HepG2 (cell line): ENCODE data around the gene GFRA1. TPM values are rescaled to one million over a fixed set of nuclear protein-coding genes. Genes with fewer than 3 reads are reported as not detected.

Experiments
- ATF1 ChIP-seq: IDR thresholded peaks from 2 replicates; pipeline ENCODE4 v1.6.1; 2016; ENCODE audit warnings: mild to moderate bottlenecking, control low read depth
- ISL2 ChIP-seq: sonication (generic); formaldehyde crosslinking; IDR thresholded peaks from 2 replicates; pipeline ENCODE4 v1.5.0; 2020; ENCODE audit warnings: missing genetic modification reagents
- KLF9 ChIP-seq: IDR thresholded peaks from 2 replicates; pipeline ENCODE4 v1.6.1; 2016; ENCODE audit warnings: low read depth
- NBN ChIP-seq: fragments of 450-650 bp; conservative IDR thresholded peaks from 2 replicates; pipeline ENCODE4 v1.6.1; 2017
- RFX5 ChIP-seq: IDR thresholded peaks from 2 replicates; pipeline ENCODE4 v1.6.1; 2011; ENCODE audit warnings: low read depth, low read length, improper control_type of control experiment
- SMAD3 ChIP-seq: sonication (generic); formaldehyde crosslinking; IDR thresholded peaks from 2 replicates; pipeline ENCODE4 v1.4.0; 2020; ENCODE audit warnings: missing genetic modification reagents
- SOX13 ChIP-seq, 3 experiments: fragments of 450-650 bp in 1 of 3; sonication (generic) in 1 of 3; formaldehyde crosslinking in 1 of 3; IDR thresholded peaks in 2 of 3; conservative IDR thresholded peaks in 1 of 3; 2 replicates each; pipeline versions ENCODE4 v1.5.0 to v1.6.1; 2016 to 2020; ENCODE audit warnings: antibody characterized with exemption in 1 of 3, mild to moderate bottlenecking in 1 of 3, missing compliant biosample characterization in 1 of 3, missing genetic modification reagents in 1 of 3, moderate library complexity in 1 of 3
- YEATS2 ChIP-seq: sonication (generic); formaldehyde crosslinking; IDR thresholded peaks from 2 replicates; pipeline ENCODE4 v1.4.0; 2020; ENCODE audit warnings: missing genetic modification reagents, borderline replicate concordance
- ZNF30 ChIP-seq: sonication (generic); formaldehyde crosslinking; IDR thresholded peaks from 2 replicates; pipeline ENCODE4 v1.5.0; 2020; ENCODE audit warnings: mild to moderate bottlenecking, missing genetic modification reagents
- ZNF724P ChIP-seq: sonication (generic); formaldehyde crosslinking; IDR thresholded peaks from 2 replicates; pipeline ENCODE4 v1.8.0; 2022; ENCODE audit warnings: missing genetic modification reagents, borderline replicate concordance
- polyA plus RNA-seq, 8 experiments: library from polyadenylated mRNA; depleted of rRNA in 3 of 8; stranded (reverse) in 7 of 8; unstranded in 1 of 8; fragments of >200 nt; fragmentation: Illumina TruSeq in 4 of 8; extraction: Trizol in 4 of 8; gene quantifications; 2 replicates each; pipeline versions ENCODE4 v1.2.1 to v1.2.3, GENCODE V29; 2011 to 2016; ENCODE audit warnings: low read depth in 4 of 8, missing spikeins in 1 of 8, mixed read lengths in 1 of 8; ENCODE audit not compliant: insufficient read depth in 1 of 8
- total RNA-seq, 5 experiments: library from RNA; depleted of rRNA; stranded (reverse); fragments of >200 nt; fragmentation: Illumina TruSeq; extraction: Trizol; gene quantifications; 2 replicates each; pipeline ENCODE4 v1.2.3, GENCODE V29; 2016; ENCODE audit warnings: low read depth in 1 of 5
- TF ChIP-seq, protein P1 (sequence below), 2 experiments: fragments of 450-650 bp in 1 of 2; sonication (generic) in 1 of 2; formaldehyde crosslinking in 1 of 2; IDR thresholded peaks; 2 replicates each; pipeline versions ENCODE4 v1.6.1 to v1.8.0; 2016 to 2022; ENCODE audit warnings: antibody characterized with exemption in 1 of 2, mild to moderate bottlenecking in 1 of 2, missing genetic modification reagents in 1 of 2
- TF ChIP-seq, protein P2 (sequence below): sonication (generic); formaldehyde crosslinking; IDR thresholded peaks from 2 replicates; pipeline ENCODE4 v1.4.0; 2020; ENCODE audit warnings: missing genetic modification reagents
- TF ChIP-seq, protein P3 (sequence below): sonication (generic); formaldehyde crosslinking; IDR thresholded peaks from 2 replicates; pipeline ENCODE4 v1.9.0; 2022; ENCODE audit warnings: missing genetic modification reagents, mild to moderate bottlenecking, borderline replicate concordance

Gene GFRA1
- total and polyA plus RNA-seq, 2 of the 13 experiments (the other 11 are each of a cell fraction or from before 2014, with no cell fraction given): not detected

DNA sequence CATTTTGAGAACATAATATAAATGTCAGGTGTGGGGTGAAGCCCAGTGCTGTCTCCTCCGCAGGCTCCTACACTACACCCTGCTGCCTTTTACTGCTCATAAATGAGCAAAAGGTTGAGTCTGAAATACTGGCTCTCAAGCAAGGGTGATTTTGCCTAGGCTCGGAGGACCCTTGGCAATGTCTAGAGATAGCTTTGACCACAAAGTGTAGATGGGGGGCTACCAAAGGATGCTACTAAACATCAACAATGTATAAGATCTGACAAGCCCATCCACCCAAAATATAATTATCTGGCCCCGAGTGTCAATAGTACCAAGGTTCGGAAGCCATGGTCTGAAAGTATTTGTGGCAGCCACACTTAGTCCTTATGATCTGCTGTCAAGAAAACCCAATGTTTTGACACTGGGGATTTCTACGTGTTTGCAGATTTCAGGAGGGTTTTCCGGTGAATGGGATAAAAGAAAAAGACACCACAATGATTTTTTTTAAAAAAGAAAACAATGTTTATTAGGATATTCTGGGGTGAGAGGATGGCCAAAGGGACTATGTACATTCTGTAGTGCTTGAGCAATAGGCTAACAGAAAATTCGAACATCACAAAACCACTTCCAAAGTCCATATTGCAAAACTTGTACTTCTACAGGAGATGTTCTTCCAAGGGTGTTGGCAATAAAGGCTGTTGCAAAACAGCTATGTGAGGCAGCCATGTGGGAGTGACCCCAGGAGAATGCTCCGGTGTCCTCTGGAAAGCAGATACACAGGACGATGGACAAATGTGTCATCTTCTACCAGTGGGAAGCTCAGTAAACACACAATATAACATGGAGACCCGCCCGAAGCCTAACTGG, 216.3 kb downstream of the GFRA1 start (continued):
- TF ChIP-seq, protein P1, sequence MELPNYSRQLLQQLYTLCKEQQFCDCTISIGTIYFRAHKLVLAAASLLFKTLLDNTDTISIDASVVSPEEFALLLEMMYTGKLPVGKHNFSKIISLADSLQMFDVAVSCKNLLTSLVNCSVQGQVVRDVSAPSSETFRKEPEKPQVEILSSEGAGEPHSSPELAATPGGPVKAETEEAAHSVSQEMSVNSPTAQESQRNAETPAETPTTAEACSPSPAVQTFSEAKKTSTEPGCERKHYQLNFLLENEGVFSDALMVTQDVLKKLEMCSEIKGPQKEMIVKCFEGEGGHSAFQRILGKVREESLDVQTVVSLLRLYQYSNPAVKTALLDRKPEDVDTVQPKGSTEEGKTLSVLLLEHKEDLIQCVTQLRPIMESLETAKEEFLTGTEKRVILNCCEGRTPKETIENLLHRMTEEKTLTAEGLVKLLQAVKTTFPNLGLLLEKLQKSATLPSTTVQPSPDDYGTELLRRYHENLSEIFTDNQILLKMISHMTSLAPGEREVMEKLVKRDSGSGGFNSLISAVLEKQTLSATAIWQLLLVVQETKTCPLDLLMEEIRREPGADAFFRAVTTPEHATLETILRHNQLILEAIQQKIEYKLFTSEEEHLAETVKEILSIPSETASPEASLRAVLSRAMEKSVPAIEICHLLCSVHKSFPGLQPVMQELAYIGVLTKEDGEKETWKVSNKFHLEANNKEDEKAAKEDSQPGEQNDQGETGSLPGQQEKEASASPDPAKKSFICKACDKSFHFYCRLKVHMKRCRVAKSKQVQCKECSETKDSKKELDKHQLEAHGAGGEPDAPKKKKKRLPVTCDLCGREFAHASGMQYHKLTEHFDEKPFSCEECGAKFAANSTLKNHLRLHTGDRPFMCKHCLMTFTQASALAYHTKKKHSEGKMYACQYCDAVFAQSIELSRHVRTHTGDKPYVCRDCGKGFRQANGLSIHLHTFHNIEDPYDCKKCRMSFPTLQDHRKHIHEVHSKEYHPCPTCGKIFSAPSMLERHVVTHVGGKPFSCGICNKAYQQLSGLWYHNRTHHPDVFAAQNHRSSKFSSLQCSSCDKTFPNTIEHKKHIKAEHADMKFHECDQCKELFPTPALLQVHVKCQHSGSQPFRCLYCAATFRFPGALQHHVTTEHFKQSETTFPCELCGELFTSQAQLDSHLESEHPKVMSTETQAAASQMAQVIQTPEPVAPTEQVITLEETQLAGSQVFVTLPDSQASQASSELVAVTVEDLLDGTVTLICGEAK (IDR thresholded peaks at IDR 0.05): peak; percentile 37
- TF ChIP-seq, protein P1 (CRISPR knock-in tag; IDR thresholded peaks at IDR 0.05): peak; percentile 98
- TF ChIP-seq YEATS2 (CRISPR knock-in tag) (peak; percentile 66; the same call in 1 of the 2 replicates), ZNF724P (CRISPR knock-in tag) (peak; percentile 22; the same call in 1 of the 2 replicates), ZNF30 (CRISPR knock-in tag) (no peak), KLF9 (CRISPR knock-in tag) (no peak), NBN (no peak), SOX13 (IDR thresholded peaks at IDR 0.05) (peak; percentile 96), SOX13 (CRISPR knock-in tag; conservative IDR thresholded peaks at IDR 0.05 in 1 of 2, IDR thresholded peaks at IDR 0.05 in 1 of 2) (peak in 1 of 2 experiments; percentile 98; a peak in 2 of 4 replicates), ATF1 (CRISPR knock-in tag) (peak; percentile 67), ISL2 (CRISPR knock-in tag) (peak; percentile 88), RFX5 (no peak), SMAD3 (peak; percentile 98)
- TF ChIP-seq, protein P2, sequence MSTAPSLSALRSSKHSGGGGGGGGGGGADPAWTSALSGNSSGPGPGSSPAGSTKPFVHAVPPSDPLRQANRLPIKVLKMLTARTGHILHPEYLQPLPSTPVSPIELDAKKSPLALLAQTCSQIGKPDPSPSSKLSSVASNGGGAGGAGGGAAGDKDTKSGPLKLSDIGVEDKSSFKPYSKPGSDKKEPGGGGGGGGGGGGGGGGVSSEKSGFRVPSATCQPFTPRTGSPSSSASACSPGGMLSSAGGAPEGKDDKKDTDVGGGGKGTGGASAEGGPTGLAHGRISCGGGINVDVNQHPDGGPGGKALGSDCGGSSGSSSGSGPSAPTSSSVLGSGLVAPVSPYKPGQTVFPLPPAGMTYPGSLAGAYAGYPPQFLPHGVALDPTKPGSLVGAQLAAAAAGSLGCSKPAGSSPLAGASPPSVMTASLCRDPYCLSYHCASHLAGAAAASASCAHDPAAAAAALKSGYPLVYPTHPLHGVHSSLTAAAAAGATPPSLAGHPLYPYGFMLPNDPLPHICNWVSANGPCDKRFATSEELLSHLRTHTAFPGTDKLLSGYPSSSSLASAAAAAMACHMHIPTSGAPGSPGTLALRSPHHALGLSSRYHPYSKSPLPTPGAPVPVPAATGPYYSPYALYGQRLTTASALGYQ (CRISPR knock-in tag): peak; percentile 66; the same call in 1 of the 2 replicates
- TF ChIP-seq, protein P3, sequence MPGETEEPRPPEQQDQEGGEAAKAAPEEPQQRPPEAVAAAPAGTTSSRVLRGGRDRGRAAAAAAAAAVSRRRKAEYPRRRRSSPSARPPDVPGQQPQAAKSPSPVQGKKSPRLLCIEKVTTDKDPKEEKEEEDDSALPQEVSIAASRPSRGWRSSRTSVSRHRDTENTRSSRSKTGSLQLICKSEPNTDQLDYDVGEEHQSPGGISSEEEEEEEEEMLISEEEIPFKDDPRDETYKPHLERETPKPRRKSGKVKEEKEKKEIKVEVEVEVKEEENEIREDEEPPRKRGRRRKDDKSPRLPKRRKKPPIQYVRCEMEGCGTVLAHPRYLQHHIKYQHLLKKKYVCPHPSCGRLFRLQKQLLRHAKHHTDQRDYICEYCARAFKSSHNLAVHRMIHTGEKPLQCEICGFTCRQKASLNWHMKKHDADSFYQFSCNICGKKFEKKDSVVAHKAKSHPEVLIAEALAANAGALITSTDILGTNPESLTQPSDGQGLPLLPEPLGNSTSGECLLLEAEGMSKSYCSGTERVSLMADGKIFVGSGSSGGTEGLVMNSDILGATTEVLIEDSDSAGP (CRISPR knock-in tag): no peak
